Natural killer cell (primary cell): Measurements from ENCODE around the gene CLCA2. TPM values are rescaled to one million over a fixed set of nuclear protein-coding genes. Genes with fewer than 3 reads are reported as not detected.

ENCODE experiments used
- ATAC-seq, 3 donors: fragments of 150-1000 bp in 2 of 3; fragments of 200-7000 bp in 1 of 3; cut with Tn5 transposase; 1 replicate in 1 of 3; 2 replicates in 2 of 3; pipeline ENCODE4 v1.10.0; 2021; ENCODE audit warnings: mild to moderate bottlenecking in 2 of 3, moderate library complexity in 2 of 3
- DNase-seq, 2 donors: peaks; one replicate each; pipeline versions ENCODE4 v3.0.0 to v3.0.0-alpha.2; 2013 to 2021; ENCODE audit warnings: mixed read lengths in 1 of 2
- H3K27ac ChIP-seq: one replicate; pipeline ENCODE4 v1.5.1; 2013; ENCODE audit warnings: mild to moderate bottlenecking, low read length
- H3K27me3 ChIP-seq: one replicate; pipeline ENCODE4 v1.6.1; 2013; ENCODE audit warnings: low read length; ENCODE audit not compliant: control insufficient read depth, insufficient read depth
- H3K36me3 ChIP-seq: one replicate; pipeline ENCODE4 v1.6.1; 2013; ENCODE audit warnings: low read length; ENCODE audit not compliant: control insufficient read depth, insufficient read depth
- H3K4me1 ChIP-seq: one replicate; pipeline ENCODE4 v1.6.1; 2013; ENCODE audit warnings: low read length; ENCODE audit not compliant: control insufficient read depth, insufficient read depth
- H3K4me3 ChIP-seq: one replicate; pipeline ENCODE4 v1.5.1; 2013; ENCODE audit warnings: low read length
- H3K9me3 ChIP-seq: one replicate; pipeline ENCODE4 v1.6.1; 2013; ENCODE audit warnings: low read length; ENCODE audit not compliant: control insufficient read depth, insufficient read depth
- H3K27ac Mint-ChIP-seq, 2 donors: one replicate each; pipeline ENCODE4 v1.8.0; 2022; ENCODE audit warnings: mild to moderate bottlenecking in 2 of 2, mixed read lengths in 2 of 2, moderate library complexity in 1 of 2
- H3K27me3 Mint-ChIP-seq, 2 donors: one replicate each; pipeline ENCODE4 v1.8.0; 2022; ENCODE audit warnings: low read depth in 2 of 2, mixed read lengths in 2 of 2
- H3K36me3 Mint-ChIP-seq: one replicate; pipeline ENCODE4 v1.8.0; 2022; ENCODE audit warnings: mixed read lengths
- H3K4me1 Mint-ChIP-seq, 2 donors: one replicate each; pipeline ENCODE4 v1.8.0; 2022; ENCODE audit warnings: mixed read lengths in 2 of 2
- H3K4me3 Mint-ChIP-seq: one replicate; pipeline ENCODE4 v1.8.0; 2022; ENCODE audit warnings: mild to moderate bottlenecking, moderate library complexity, mixed read lengths
- H3K9me3 Mint-ChIP-seq, 2 donors: one replicate each; pipeline ENCODE4 v1.8.0; 2022; ENCODE audit warnings: mixed read lengths in 2 of 2
- CTCF ChIP-seq: fragments of 200-600 bp; IDR thresholded peaks from one replicate; pipeline ENCODE4 v1.8.0; 2022; ENCODE audit warnings: antibody characterized with exemption
- WGBS: methylation state at CpG from one replicate; pipeline ENCODE4 v1.1.7; 2013; ENCODE audit warnings: missing lambda C conversion rate; ENCODE audit not compliant: insufficient coverage; 5-methylcytosine and 5-hydroxymethylcytosine counted together
- intact Hi-C: fragments of 100-400 bp; cut with micrococcal nuclease; formaldehyde crosslinking; loops from one replicate; pipeline ENCODE4 v1.14.2; 2022
- total RNA-seq, 4 donors: library from RNA; stranded (reverse); fragments of 120-200 nt in 1 of 4; gene quantifications; one replicate each; pipeline versions ENCODE4 v1.2.3 to v1.2.4, GENCODE V29; 2013 to 2022

Gene CLCA2
- total RNA-seq, 3 donors from 2014 or later (not counting 1 experiment from before 2014, with no cell fraction given) = not detected

GRCh38 chr1:86389307-86389706 lies 34.7 kb upstream of the CLCA2 start:
- ATAC-seq (peak; percentile 64 to 80 (median 71)), DNase-seq (peak in 1 of 2 donors; percentile 57)
- Mint-ChIP-seq H3K4me1 (peaks cover 34 to 35% of the 10 kb centered on the region in 2 donors), H3K9me3 (no peaks in the 10 kb centered on the region), H3K27me3 (no peaks in the 10 kb centered on the region), H3K27ac (peak overlapping the region; percentile 85 to 89), H3K4me3 (peak overlapping the region; percentile 73), H3K36me3 (no peaks in the 10 kb centered on the region)
- intact Hi-C loops = no loop called here
- Histone ChIP-seq H3K4me1 (no peaks in the 10 kb centered on the region), H3K9me3 (no peaks in the 10 kb centered on the region), H3K36me3 (no peaks in the 10 kb centered on the region), H3K27ac (peak overlapping the region; percentile 82), H3K4me3 (no peak overlapping the region), H3K27me3 (no peaks in the 10 kb centered on the region)
- no peak for TF ChIP-seq CTCF

- Mint-ChIP-seq H3K9me3 (no peaks in the 10 kb centered on the region), H3K27me3 (no peaks in the 10 kb centered on the region), H3K27ac (peak overlapping the region; percentile 90 to 96), H3K36me3 (no peaks in the 10 kb centered on the region), H3K4me3 (peak overlapping the region; percentile 67), H3K4me1 (peaks cover 50 to 51% of the 10 kb centered on the region in 2 donors)
- H3K27ac ChIP-seq = no peak overlapping the region
- intact Hi-C loops = no loop called here
- peaks cover 15% of the 10 kb centered on the region for H3K4me1 ChIP-seq
- no CpG with 5 or more reads among the region's 2 CpGs for WGBS
- DNase-seq (no peak), ATAC-seq (no peak)
- H3K27me3 ChIP-seq = no peaks in the 10 kb centered on the region
- no peak for TF ChIP-seq CTCF
- H3K9me3 ChIP-seq = no peaks in the 10 kb centered on the region
- no peak overlapping the region for H3K4me3 ChIP-seq
- no peaks in the 10 kb centered on the region for H3K36me3 ChIP-seq
These were observed 29.6 kb upstream of the CLCA2 start for GRCh38 chr1:86394416-86394815.

- Mint-ChIP-seq H3K4me1 (peaks cover 35 to 37% of the 10 kb centered on the region in 2 donors), H3K27me3 (peaks cover 0 to 5% of the 10 kb centered on the region in 2 donors)
- H3K36me3 ChIP-seq = no peaks in the 10 kb centered on the region
These were observed 28.0 kb upstream of the CLCA2 start, which contains the start of gene ODF2L for GRCh38 chr1:86395751-86396497. TSS of gene ODF2L (minus strand) at chr1:86396323. CDS start at chr1:86387027, 9,296 bp downstream.

More at GRCh38 chr1:86395751-86396497, 28.0 kb upstream of the CLCA2 start, which contains the start of gene ODF2L:
- Histone ChIP-seq H3K27ac (peak within 1 kb of the TSS; percentile 87), H3K4me3 (peak within 1 kb of the TSS; percentile 86), H3K9me3 (no peaks in the 10 kb centered on the region), H3K27me3 (no peaks in the 10 kb centered on the region), H3K4me1 (peaks cover 15% of the 10 kb centered on the region)
- DNase-seq (peak; percentile 85 to 89), ATAC-seq (peak; percentile 99 to 100 (median 100))
- under 1% methylated on average over 54 of the region's 56 CpGs for WGBS
- peak within 1 kb of the TSS; percentile 90 to 96 for H3K27ac Mint-ChIP-seq
- intact Hi-C loops = loop anchor here (5.0 kb wide), 2 partner anchors 106 to 311 kb away; no protein-coding TSS in a partner anchor
- peak within 1 kb of the TSS; percentile 94 for H3K4me3 Mint-ChIP-seq
- no peaks in the 10 kb centered on the region for H3K9me3 Mint-ChIP-seq
- H3K36me3 Mint-ChIP-seq = no peaks in the 10 kb centered on the region
- no peak for TF ChIP-seq CTCF
